H9 (cell line): ENCODE results near the gene OTULIN. TPM values are rescaled to one million over a fixed set of nuclear protein-coding genes. Genes with fewer than 3 reads are reported as not detected.
A peak's percentile ranks its signal among the peaks of the same experiment; 100 is the strongest.

ENCODE experiments used
- DNase-seq: peaks from one replicate; pipeline ENCODE4 v3.0.0-alpha.2; 2017
- H2AFZ ChIP-seq: one replicate; pipeline ENCODE4 v1.6.1; 2013; ENCODE audit warnings: mild to moderate bottlenecking, low read length, control low read depth, moderate library complexity
- H2AK5ac ChIP-seq: 2 replicates; pipeline ENCODE4 v1.6.1; 2013; ENCODE audit warnings: low read length, control low read depth, mixed read lengths; ENCODE audit not compliant: insufficient read length
- H2BK120ac ChIP-seq: one replicate; pipeline ENCODE4 v1.6.1; 2013; ENCODE audit warnings: low read depth, mild to moderate bottlenecking, low read length, control low read depth, inconsistent platforms; ENCODE audit not compliant: poor library complexity, severe bottlenecking
- H2BK12ac ChIP-seq: 2 replicates; pipeline ENCODE4 v1.6.1; 2013; ENCODE audit warnings: low read length, control low read depth, mixed read lengths, low read depth; ENCODE audit not compliant: insufficient read length
- H2BK15ac ChIP-seq: 2 replicates; pipeline ENCODE4 v1.6.1; 2013; ENCODE audit warnings: low read depth, low read length, control low read depth
- H2BK20ac ChIP-seq: one replicate; pipeline ENCODE4 v1.6.1; 2013; ENCODE audit warnings: low read depth, mild to moderate bottlenecking, low read length, control low read depth, inconsistent platforms; ENCODE audit not compliant: poor library complexity, severe bottlenecking
- H2BK5ac ChIP-seq: 2 replicates; pipeline ENCODE4 v1.6.1; 2013; ENCODE audit warnings: low read length, control low read depth, mixed read lengths; ENCODE audit not compliant: insufficient read length
- H3K14ac ChIP-seq: 2 replicates; pipeline ENCODE4 v1.6.1; 2013; ENCODE audit warnings: low read length, control low read depth; ENCODE audit not compliant: insufficient read depth
- H3K18ac ChIP-seq: 2 replicates; pipeline ENCODE4 v1.6.1; 2013; ENCODE audit warnings: low read depth, mild to moderate bottlenecking, mixed read lengths, low read length, control low read depth; ENCODE audit not compliant: insufficient read length
- H3K23ac ChIP-seq: 2 replicates; pipeline ENCODE4 v1.6.1; 2013; ENCODE audit warnings: low read length, control low read depth, mixed read lengths, low read depth; ENCODE audit not compliant: insufficient read length
- H3K23me2 ChIP-seq: 2 replicates; pipeline ENCODE4 v1.6.1; 2013; ENCODE audit warnings: low read depth, mild to moderate bottlenecking, mixed read lengths, low read length, control low read depth; ENCODE audit not compliant: insufficient read length, poor library complexity, severe bottlenecking
- H3K27ac ChIP-seq: 2 replicates; pipeline ENCODE4 v1.5.1; 2013; ENCODE audit warnings: low read length, control low read depth, mixed read lengths, low read depth; ENCODE audit not compliant: insufficient read length
- H3K27me3 ChIP-seq: 2 replicates; pipeline ENCODE4 v1.6.1; 2013; ENCODE audit warnings: low read length, control low read depth, inconsistent platforms; ENCODE audit not compliant: insufficient read depth
- H3K4ac ChIP-seq: 2 replicates; pipeline ENCODE4 v1.6.1; 2013; ENCODE audit warnings: low read depth, mild to moderate bottlenecking, control low read depth, inconsistent platforms, low read length, moderate library complexity
- H3K4me1 ChIP-seq: 2 replicates; pipeline ENCODE4 v1.6.1; 2013; ENCODE audit warnings: low read length, control low read depth, inconsistent platforms; ENCODE audit not compliant: insufficient read depth
- H3K4me2 ChIP-seq: 2 replicates; pipeline ENCODE4 v1.6.1; 2013; ENCODE audit warnings: low read length, control low read depth, mixed read lengths; ENCODE audit not compliant: insufficient read length, insufficient read depth
- H3K56ac ChIP-seq: 2 replicates; pipeline ENCODE4 v1.6.1; 2013; ENCODE audit warnings: low read depth, mild to moderate bottlenecking, mixed read lengths, low read length, control low read depth; ENCODE audit not compliant: insufficient read length
- H3K79me1 ChIP-seq: 2 replicates; pipeline ENCODE4 v1.6.1; 2013; ENCODE audit warnings: low read depth, mild to moderate bottlenecking, moderate library complexity, low read length, control low read depth, inconsistent platforms; ENCODE audit not compliant: insufficient read depth, poor library complexity, severe bottlenecking
- H3K79me2 ChIP-seq: 2 replicates; pipeline ENCODE4 v1.6.1; 2013; ENCODE audit warnings: low read length, control low read depth, inconsistent platforms; ENCODE audit not compliant: insufficient read depth
- H3K9ac ChIP-seq: 2 replicates; pipeline ENCODE4 v1.6.1; 2013; ENCODE audit warnings: low read length, control low read depth, mixed read lengths; ENCODE audit not compliant: insufficient read length; ENCODE audit errors: extremely low read depth
- H3K9me3 ChIP-seq: one replicate; pipeline ENCODE4 v1.6.1; 2013; ENCODE audit warnings: low read depth, low read length, inconsistent platforms; ENCODE audit not compliant: control insufficient read depth
- H3T11ph ChIP-seq: one replicate; pipeline ENCODE4 v1.6.1; 2013; ENCODE audit warnings: mild to moderate bottlenecking, low read length, control low read depth, inconsistent platforms
- H4K20me1 ChIP-seq: one replicate; pipeline ENCODE4 v1.6.1; 2013; ENCODE audit not compliant: control insufficient read depth, insufficient read length, insufficient read depth
- H4K5ac ChIP-seq: 2 replicates; pipeline ENCODE4 v1.6.1; 2013; ENCODE audit warnings: low read depth, mild to moderate bottlenecking, mixed read lengths, low read length, control low read depth; ENCODE audit not compliant: insufficient read length
- H4K8ac ChIP-seq: replicated peaks from 2 replicates; pipeline ENCODE4 v1.6.1; 2013; ENCODE audit warnings: low read length, control low read depth, mixed read lengths, low read depth; ENCODE audit not compliant: insufficient read length
- H4K91ac ChIP-seq: 2 replicates; pipeline ENCODE4 v1.6.1; 2013; ENCODE audit warnings: low read depth, mild to moderate bottlenecking, moderate library complexity, mixed read lengths, low read length, control low read depth; ENCODE audit not compliant: insufficient read length
- H3K27ac Mint-ChIP-seq, 3 experiments: 2 replicates in 2 of 3; 3 replicates in 1 of 3; pipeline ENCODE4 v1.8.0; 2020 to 2021; ENCODE audit warnings: mixed read lengths in 3 of 3, mild to moderate bottlenecking in 1 of 3, moderate library complexity in 1 of 3
- H3K27me3 Mint-ChIP-seq: 2 replicates; pipeline ENCODE4 v1.8.0; 2021; ENCODE audit warnings: low read depth, mild to moderate bottlenecking, moderate library complexity, mixed read lengths
- H3K36me3 Mint-ChIP-seq, 3 experiments: 2 replicates in 2 of 3; 3 replicates in 1 of 3; pipeline ENCODE4 v1.8.0; 2020 to 2021; ENCODE audit warnings: low read depth in 3 of 3, mixed read lengths in 3 of 3; ENCODE audit not compliant: insufficient read depth in 1 of 3
- H3K4me1 Mint-ChIP-seq, 2 experiments: 2 replicates each; pipeline ENCODE4 v1.8.0; 2020; ENCODE audit warnings: mixed read lengths in 2 of 2
- H3K4me3 Mint-ChIP-seq, 2 experiments: 2 replicates in 1 of 2; 3 replicates in 1 of 2; pipeline ENCODE4 v1.8.0; 2020 to 2021; ENCODE audit warnings: mild to moderate bottlenecking in 2 of 2, mixed read lengths in 2 of 2, moderate library complexity in 1 of 2
- H3K9me3 Mint-ChIP-seq, 2 experiments: 2 replicates in 1 of 2; 3 replicates in 1 of 2; pipeline ENCODE4 v1.8.0; 2020; ENCODE audit warnings: mild to moderate bottlenecking in 2 of 2, mixed read lengths in 2 of 2, moderate library complexity in 1 of 2
- CTCF ChIP-seq: fragments of 200-600 bp; sonication (generic); conservative IDR thresholded peaks from 3 replicates; pipeline ENCODE4 v1.8.0; 2021; ENCODE audit warnings: antibody characterized with exemption, mild to moderate bottlenecking
- WGBS: extraction: QIAGEN DNeasy Blood & Tissue Kit; methylation state at CpG from one replicate; pipeline ENCODE4 v1.1.7; 2013; ENCODE audit warnings: missing lambda C conversion rate, low lambda C conversion rate, mixed read lengths; ENCODE audit not compliant: insufficient read length; ENCODE audit errors: extremely low coverage; 5-methylcytosine and 5-hydroxymethylcytosine counted together
- total RNA-seq: library from RNA; stranded (reverse); gene quantifications from 2 replicates; pipeline ENCODE4 v1.2.1, GENCODE V29; 2021

Gene OTULIN
- total RNA-seq, 1 experiment from 2014 or later: 35.8 TPM

GRCh38 chr5:14666357-14666756 is 1.8 kb downstream of the OTULIN start:
- H3K14ac ChIP-seq: no peak overlapping the region
- peaks cover 2% of the 10 kb centered on the region; the same call in 1 of the 2 replicates for H3K4me1 ChIP-seq
- no peak for DNase-seq
- no peak overlapping the region for H2BK15ac ChIP-seq
- peaks cover 9% of the 10 kb centered on the region; the same call in 1 of the 2 replicates for H3K79me2 ChIP-seq
- no peak overlapping the region for H4K5ac ChIP-seq
- peaks cover 13% of the 10 kb centered on the region for H3K23me2 ChIP-seq
- no peak overlapping the region for H3K9ac ChIP-seq
- H3K4me2 ChIP-seq: no peak overlapping the region
- H3K23ac ChIP-seq: no peak overlapping the region
- H3K79me1 ChIP-seq: peaks cover 3% of the 10 kb centered on the region
- no peak overlapping the region for H3K27ac Mint-ChIP-seq
- H3K9me3 ChIP-seq: no peaks in the 10 kb centered on the region
- no peak overlapping the region for H3K56ac ChIP-seq
- no peak for TF ChIP-seq CTCF
- no peak overlapping the region for H3K18ac ChIP-seq
- H3K27ac ChIP-seq: no peak overlapping the region
- H3K27me3 Mint-ChIP-seq: peaks cover 28% of the 10 kb centered on the region
- peaks cover 0 to 10% (median 4%) of the 10 kb centered on the region in 3 experiments; a peak in 3 of 7 replicates for H3K36me3 Mint-ChIP-seq
- H4K8ac ChIP-seq: no peak overlapping the region
- no peak overlapping the region for H2AFZ ChIP-seq
- H4K91ac ChIP-seq: no peak overlapping the region
- H3K9me3 Mint-ChIP-seq: peaks cover 2% of the 10 kb centered on the region in 2 experiments; a peak in 3 of 5 replicates
- H3T11ph ChIP-seq: no peak overlapping the region
- H2AK5ac ChIP-seq: no peak overlapping the region
- H2BK5ac ChIP-seq: no peak overlapping the region
- no peaks in the 10 kb centered on the region; the same call in 1 of the 2 replicates for H3K27me3 ChIP-seq
- H2BK120ac ChIP-seq: no peak overlapping the region
- peak overlapping the region; percentile 9 to 86; a peak in 2 of 5 replicates for H3K4me3 Mint-ChIP-seq
- H2BK20ac ChIP-seq: no peak overlapping the region
- H2BK12ac ChIP-seq: no peak overlapping the region
- peaks cover 26 to 27% of the 10 kb centered on the region in 2 experiments for H3K4me1 Mint-ChIP-seq
- H3K4ac ChIP-seq: no peak overlapping the region
- no peaks in the 10 kb centered on the region for H4K20me1 ChIP-seq
- no CpG with 5 or more reads among the region's 2 CpGs for WGBS
